ENCODE measurements around the gene PSMB3.

Gene PSMB3

DNA sequence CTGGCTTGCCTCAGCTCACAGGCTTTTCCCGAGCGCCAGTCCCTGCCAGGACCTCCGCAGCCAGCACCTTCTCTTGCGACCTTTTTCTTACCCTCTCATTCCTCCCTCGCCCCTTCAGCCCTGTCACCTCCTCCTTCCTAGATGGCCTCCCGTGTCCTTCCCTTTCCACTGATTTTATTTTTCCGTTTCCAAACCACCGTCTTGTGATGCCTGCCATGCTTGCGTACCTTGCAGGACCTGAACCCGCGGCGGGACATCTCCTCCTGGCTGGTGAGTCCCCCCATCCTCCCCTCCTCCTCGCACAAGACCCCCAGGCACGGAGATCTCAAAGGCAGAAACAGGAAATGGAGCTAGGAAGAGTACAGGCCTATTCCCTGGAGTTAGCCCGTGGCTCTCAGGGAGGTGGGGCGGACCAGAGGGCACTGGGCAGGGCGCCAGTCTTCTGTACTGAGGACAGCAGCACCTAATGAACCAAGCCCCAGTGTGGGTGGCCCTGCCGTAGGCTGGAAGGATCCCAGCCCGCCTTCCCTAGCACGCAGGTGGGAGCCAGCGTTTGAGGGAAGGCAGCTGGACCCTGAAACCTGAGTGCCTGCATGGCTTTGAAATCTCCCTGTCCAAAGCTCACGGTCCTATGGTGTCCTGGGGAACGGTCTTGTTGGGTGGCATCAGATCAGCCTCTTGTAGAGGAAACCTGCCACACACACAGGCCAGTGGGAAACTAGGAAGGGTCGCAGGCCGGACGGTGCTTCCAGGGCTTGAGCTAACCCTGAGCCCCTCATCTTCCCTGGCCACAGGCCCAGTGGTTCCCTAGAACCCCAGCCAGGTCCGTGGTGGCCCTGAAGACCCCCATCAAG, 21.8 kb upstream of the PSMB3 start:
- H3K27ac ChIP-seq (ENCODE audit: low read depth, low read length): peak overlapping the region; percentile 84
- H3K4me3 ChIP-seq (ENCODE audit: low read depth in 1 of 2, low read length in 2 of 2): peak overlapping the region; percentile 72 to 80
- no peaks in the 10 kb centered on the region for H3K9me3 ChIP-seq (ENCODE audit: low read length)
- H3K36me3 ChIP-seq (ENCODE audit: insufficient read depth, low read length): peaks cover 20% of the 10 kb centered on the region
- H3K27me3 ChIP-seq (ENCODE audit: control insufficient read depth in 1 of 2, insufficient read depth in 2 of 2, low read length in 2 of 2): no peaks in the 10 kb centered on the region
- H3K9ac ChIP-seq (ENCODE audit: low read length): peak overlapping the region; percentile 77
- peaks cover 43% of the 10 kb centered on the region for H3K4me1 ChIP-seq (ENCODE audit: insufficient read depth, low read length)

DNA sequence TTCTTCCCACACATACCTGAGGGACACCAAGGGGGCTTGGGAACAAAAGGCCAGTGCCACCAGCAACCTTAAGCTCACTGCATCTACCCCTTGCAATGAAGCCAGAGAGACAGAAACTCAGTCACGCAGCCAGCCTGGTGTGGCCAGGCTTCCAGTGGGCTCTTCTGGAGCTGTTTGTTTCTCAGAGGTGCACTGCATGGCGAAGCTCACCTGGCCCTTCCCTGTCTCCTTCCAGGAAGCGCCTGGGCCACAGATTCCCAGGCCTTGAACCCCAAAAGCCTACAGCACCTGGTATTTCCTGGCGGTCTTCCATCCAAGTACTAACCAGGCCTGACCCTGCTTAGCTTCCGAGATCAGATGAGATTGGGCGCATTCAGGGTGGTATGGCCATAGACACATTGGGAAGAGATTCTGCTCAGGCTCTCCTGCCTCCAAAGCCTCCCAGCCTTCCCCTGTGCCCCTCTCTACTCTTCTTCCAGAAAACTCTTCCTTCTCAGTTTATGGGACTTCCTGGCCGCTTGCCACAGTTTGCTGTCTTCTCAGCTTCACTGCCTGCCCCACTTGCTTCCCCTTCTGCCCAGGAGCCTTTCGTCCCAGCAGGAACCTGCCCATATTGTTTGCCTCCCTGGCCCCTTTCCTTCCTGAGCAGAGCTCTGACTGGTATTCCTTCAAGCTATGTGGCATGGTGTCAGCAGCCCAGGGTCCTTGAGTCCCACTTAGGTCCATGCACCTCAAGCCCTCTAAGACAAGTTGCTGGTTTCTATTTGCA, 20.8 kb upstream of the PSMB3 start:
- peak overlapping the region; percentile 84 for H3K27ac ChIP-seq (ENCODE audit: low read depth, low read length)

DNA sequence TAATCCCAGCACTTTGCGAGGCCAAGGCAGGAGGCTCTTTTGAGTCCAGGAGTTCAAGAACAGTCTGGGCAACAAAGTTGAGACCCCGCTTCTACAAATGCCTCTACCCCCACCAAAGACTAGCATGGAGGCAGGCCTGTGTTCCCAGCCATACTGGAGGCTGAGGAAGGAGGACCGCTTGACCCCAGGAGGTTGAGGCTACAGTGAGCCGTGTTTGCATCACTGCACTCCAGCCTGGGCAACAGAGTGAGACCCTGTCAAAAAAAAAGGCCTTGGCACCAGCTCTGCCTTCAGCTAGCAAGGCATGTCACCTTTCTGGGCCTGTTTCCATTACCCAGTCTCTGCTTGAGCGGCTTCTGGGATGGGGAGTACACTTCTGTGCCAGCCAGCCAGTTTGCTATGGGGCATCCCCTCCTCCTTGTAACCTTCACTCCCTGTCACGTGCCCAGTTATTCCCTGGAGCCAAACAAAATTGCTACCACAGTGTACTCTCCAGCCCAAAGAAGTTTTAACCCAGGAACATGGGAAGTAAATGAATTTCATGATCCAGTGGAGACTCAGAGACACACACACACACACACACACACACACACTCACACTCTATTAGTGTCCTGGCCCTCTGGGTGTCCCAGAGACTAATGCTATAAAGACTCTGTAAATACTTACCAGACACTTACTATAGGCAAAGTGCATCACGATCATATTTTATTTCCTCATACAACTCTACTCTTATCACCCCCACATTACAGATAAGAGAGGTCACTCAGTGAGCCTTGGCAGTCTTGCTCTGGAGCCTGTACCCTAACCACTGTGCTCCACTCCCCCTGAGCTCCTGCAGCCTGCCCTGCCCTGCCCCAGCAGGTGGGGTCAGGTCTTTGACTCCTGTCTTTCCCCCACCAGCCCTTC, 19.9 kb upstream of the PSMB3 start:
- Histone ChIP-seq H3K9ac (ENCODE audit: low read length) (no peak overlapping the region), H3K27ac (ENCODE audit: low read depth, low read length) (no peak overlapping the region), H3K27me3 (ENCODE audit: control insufficient read depth in 1 of 2, insufficient read depth in 2 of 2, low read length in 2 of 2) (no peaks in the 10 kb centered on the region), H3K4me3 (ENCODE audit: low read depth in 1 of 2, low read length in 2 of 2) (no peak overlapping the region), H3K4me1 (ENCODE audit: insufficient read depth, low read length) (peaks cover 43% of the 10 kb centered on the region), H3K36me3 (ENCODE audit: insufficient read depth, low read length) (peaks cover 26% of the 10 kb centered on the region), H3K9me3 (ENCODE audit: low read length) (no peaks in the 10 kb centered on the region)

More for the DNA sequence above, 20.8 kb upstream of the PSMB3 start:
- Histone ChIP-seq H3K36me3 (ENCODE audit: insufficient read depth, low read length) (peaks cover 26% of the 10 kb centered on the region), H3K4me3 (ENCODE audit: low read depth in 1 of 2, low read length in 2 of 2) (peak overlapping the region in 1 of 2 donors; percentile 80), H3K9ac (ENCODE audit: low read length) (peak overlapping the region; percentile 77), H3K4me1 (ENCODE audit: insufficient read depth, low read length) (peaks cover 43% of the 10 kb centered on the region), H3K9me3 (ENCODE audit: low read length) (no peaks in the 10 kb centered on the region), H3K27me3 (ENCODE audit: control insufficient read depth in 1 of 2, insufficient read depth in 2 of 2, low read length in 2 of 2) (no peaks in the 10 kb centered on the region)

DNA sequence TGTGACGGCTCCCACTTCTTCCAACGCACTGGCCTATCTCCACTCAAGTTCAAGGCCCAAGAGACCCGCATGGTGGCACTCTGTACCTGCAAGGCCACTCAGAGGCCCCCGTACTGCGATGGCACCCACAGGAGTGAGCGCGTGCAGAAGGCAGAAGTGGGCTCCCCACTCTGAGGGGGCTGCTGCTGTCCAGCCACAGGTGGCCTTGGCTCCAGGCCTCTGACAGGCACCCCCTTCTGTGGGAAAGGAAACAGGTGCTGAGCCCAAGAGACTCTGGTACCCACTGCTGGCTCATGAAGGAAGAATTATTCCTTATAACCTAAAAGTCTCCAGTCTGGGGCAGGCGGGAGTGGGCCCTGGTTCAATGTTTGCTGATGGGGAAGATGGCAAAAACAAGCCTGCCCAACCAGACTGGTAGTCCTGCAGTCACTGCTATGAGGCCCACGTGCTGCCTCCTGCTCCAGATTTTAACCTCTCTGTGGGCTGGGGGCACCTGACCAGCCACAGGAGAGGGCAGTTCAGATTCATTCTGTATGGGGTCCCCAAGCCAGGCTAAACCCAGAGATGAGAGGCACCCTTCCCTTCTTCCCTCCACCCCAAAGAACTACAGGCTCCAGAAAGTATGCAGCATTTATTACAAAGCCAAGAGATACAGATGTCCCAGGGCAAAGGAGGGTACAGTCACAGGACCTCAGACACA, 19.1 kb upstream of the PSMB3 start:
- Histone ChIP-seq H3K9ac (ENCODE audit: low read length) (no peak overlapping the region), H3K36me3 (ENCODE audit: insufficient read depth, low read length) (peaks cover 28% of the 10 kb centered on the region), H3K9me3 (ENCODE audit: low read length) (no peaks in the 10 kb centered on the region), H3K4me1 (ENCODE audit: insufficient read depth, low read length) (peaks cover 42% of the 10 kb centered on the region), H3K27me3 (ENCODE audit: control insufficient read depth in 1 of 2, insufficient read depth in 2 of 2, low read length in 2 of 2) (no peaks in the 10 kb centered on the region), H3K4me3 (ENCODE audit: low read depth in 1 of 2, low read length in 2 of 2) (no peak overlapping the region), H3K27ac (ENCODE audit: low read depth, low read length) (no peak overlapping the region)

DNA sequence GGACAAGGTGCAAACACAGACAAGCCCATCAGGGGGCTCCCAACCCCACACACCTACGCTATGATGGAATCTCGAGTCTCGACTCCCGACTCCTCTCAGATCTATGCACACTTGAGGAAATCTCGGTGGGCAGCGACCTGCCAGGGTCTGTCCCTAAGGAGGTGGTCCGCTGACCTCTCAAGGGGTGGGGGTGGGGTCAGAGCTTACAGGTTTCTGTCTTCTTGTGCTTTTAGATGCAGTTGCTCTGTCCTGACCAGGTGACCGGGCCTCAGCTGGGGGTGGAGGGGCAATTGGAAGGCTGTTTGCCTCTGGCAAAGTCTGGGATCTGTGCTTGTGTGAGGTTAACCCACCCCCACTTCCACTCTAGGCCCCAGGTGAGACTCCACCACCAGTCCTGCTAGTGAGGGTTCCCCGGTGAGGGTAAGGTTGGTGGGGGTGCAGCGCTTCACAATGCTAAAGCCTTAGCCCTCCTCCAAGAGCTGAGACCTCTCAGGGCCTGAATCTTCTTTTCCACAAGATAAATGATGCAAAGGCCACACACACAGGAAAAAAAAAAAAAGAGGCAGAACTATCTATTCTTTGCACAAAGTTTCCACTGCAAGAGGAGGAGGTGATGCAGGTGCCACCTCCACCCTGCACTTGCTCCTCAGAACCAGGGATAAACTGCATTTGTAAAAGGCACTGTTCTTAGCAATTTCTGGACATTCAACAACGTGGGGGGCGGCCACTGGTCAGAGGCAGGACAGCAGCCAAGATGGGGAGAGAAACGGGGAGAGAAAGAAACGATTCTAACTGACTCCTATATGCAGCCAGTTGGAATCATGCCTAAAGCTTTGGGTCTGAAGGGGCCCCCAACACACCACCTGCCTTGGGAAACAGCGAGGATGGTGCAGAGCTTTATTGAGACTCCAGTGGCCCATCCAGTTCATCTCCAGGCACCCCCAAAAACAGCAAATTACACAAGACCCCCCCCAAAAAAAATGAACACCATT, 18.3 kb upstream of the PSMB3 start:
- no peaks in the 10 kb centered on the region for H3K27me3 ChIP-seq (ENCODE audit: control insufficient read depth in 1 of 2, insufficient read depth in 2 of 2, low read length in 2 of 2)
- H3K4me3 ChIP-seq (ENCODE audit: low read depth in 1 of 2, low read length in 2 of 2): no peak overlapping the region
- H3K9ac ChIP-seq (ENCODE audit: low read length): no peak overlapping the region
- H3K27ac ChIP-seq (ENCODE audit: low read depth, low read length): no peak overlapping the region
- peaks cover 33% of the 10 kb centered on the region for H3K4me1 ChIP-seq (ENCODE audit: insufficient read depth, low read length)
- no peaks in the 10 kb centered on the region for H3K9me3 ChIP-seq (ENCODE audit: low read length)
- peaks cover 36% of the 10 kb centered on the region for H3K36me3 ChIP-seq (ENCODE audit: insufficient read depth, low read length)

DNA sequence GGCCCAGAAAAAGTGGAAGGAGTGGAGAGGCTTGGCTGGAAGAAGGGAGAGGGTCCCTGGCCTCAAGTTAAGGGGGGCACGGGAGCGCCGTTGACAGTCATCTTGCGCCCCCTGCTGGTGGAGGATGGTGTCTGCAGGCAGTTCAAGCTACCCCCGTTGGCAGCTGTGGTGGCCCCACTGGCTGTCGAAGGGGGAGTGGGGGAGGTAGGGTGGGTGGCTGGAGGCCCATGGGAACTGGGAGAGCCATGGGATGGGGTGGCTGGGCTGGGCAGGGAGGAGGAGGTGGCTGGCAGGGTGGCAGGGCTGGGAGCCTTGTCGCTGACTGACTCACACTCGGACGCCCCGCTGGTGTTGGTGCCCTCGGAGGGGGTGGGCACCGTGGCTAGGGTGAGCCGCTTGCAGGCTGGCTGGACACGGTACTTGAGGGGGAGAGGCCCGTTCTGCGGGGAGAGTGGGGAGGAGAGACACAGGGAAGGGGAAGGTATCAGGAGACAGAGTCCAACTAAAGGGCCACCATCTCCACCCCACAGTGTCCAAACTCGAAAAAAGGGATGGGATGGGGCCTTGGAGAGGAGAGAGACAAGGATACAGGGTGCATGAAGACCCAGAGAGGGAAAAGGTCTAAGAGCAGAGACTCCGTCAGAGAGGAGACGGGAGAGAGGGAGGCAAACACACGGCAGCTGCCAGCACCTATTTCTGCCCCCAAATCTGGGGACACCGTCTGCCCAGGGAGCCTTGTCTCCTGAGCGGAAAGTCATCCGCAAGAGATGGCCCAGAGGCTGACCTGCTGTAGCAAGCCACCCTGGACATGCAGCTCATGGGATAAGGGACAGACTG, 17.2 kb upstream of the PSMB3 start:
- Histone ChIP-seq H3K9ac (ENCODE audit: low read length) (no peak overlapping the region), H3K27ac (ENCODE audit: low read depth, low read length) (no peak overlapping the region), H3K36me3 (ENCODE audit: insufficient read depth, low read length) (peaks cover 43% of the 10 kb centered on the region), H3K4me3 (ENCODE audit: low read depth in 1 of 2, low read length in 2 of 2) (no peak overlapping the region), H3K4me1 (ENCODE audit: insufficient read depth, low read length) (peaks cover 29% of the 10 kb centered on the region), H3K9me3 (ENCODE audit: low read length) (no peaks in the 10 kb centered on the region), H3K27me3 (ENCODE audit: control insufficient read depth in 1 of 2, insufficient read depth in 2 of 2, low read length in 2 of 2) (no peaks in the 10 kb centered on the region)

DNA sequence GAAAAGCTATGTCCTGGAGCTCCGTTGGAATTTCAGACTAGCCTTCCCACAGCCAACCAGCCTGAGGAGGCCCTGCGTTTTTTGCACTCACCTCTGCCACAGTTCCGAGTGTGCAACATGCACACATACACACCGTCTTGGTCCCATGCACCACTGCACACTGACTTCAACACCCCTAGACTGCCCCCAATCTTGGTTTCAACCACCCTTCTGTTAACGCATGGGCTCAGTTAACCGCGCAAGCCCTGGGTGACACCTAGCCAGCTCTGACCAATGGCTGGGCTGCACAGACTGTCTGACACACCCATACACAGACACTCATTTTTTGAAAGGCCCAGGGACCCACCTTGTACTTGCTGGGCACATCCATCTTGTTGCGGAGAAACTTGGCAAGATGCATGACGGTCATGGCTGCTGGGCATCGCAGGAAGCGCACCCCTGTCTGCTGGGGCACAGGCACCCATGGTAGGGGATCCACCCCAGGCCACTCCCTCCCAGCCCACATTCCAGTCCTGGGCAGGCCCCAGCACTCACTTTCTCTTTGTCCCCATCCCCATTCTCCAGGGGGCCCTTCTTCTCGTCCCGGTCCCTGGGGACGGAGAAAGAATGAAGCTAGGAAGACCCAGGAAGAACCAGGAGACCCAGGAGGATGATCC, 14.4 kb upstream of the PSMB3 start:
- Histone ChIP-seq H3K9me3 (ENCODE audit: low read length) (no peaks in the 10 kb centered on the region), H3K27me3 (ENCODE audit: control insufficient read depth in 1 of 2, insufficient read depth in 2 of 2, low read length in 2 of 2) (no peaks in the 10 kb centered on the region), H3K4me1 (ENCODE audit: insufficient read depth, low read length) (peaks cover 30% of the 10 kb centered on the region), H3K27ac (ENCODE audit: low read depth, low read length) (no peak overlapping the region), H3K36me3 (ENCODE audit: insufficient read depth, low read length) (peaks cover 43% of the 10 kb centered on the region), H3K4me3 (ENCODE audit: low read depth in 1 of 2, low read length in 2 of 2) (no peak overlapping the region), H3K9ac (ENCODE audit: low read length) (no peak overlapping the region)

DNA sequence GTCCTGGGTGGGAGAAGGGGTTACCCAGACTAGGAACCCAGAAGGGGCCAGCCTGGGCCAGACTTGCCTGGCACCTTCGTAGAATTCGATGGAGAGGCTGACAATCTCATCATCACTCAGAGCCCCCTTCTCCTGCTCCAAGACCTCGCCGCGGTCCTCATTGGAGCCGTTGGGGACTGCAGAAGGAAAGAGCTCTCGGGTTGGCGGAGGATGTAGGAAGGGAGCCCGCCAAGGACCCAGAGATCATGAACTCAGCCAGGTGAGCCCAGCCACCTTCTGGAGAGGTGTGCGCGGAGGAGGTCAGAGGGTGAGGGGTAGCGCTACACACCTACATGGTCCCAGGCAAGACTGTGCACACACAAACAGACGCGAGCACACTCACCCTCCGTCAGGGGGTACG, 13.9 kb upstream of the PSMB3 start:
- H3K27me3 ChIP-seq (ENCODE audit: control insufficient read depth in 1 of 2, insufficient read depth in 2 of 2, low read length in 2 of 2): no peaks in the 10 kb centered on the region
- no peak overlapping the region for H3K9ac ChIP-seq (ENCODE audit: low read length)
- H3K4me3 ChIP-seq (ENCODE audit: low read depth in 1 of 2, low read length in 2 of 2): no peak overlapping the region
- H3K36me3 ChIP-seq (ENCODE audit: insufficient read depth, low read length): peaks cover 37% of the 10 kb centered on the region
- H3K4me1 ChIP-seq (ENCODE audit: insufficient read depth, low read length): peaks cover 30% of the 10 kb centered on the region
- no peaks in the 10 kb centered on the region for H3K9me3 ChIP-seq (ENCODE audit: low read length)
- no peak overlapping the region for H3K27ac ChIP-seq (ENCODE audit: low read depth, low read length)

DNA sequence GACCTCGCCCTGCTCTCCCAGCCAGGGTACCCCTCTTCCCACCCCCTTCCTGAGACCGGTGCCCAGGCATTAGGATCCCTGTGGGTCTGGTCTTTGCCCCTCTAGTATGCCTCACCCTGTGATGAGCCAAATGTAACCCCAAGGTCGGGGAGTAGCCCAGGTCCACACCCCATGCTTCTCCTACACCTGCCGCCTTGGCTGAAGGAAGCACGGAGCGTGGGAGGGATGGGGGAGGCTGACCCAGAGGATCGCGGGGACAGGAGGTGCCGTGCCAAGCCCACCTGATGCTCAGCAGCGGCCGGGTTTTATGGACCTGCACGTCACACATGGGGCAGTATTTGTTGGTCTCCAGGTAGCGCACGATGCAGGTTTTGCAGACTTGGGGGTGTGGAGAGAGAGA, 13.2 kb upstream of the PSMB3 start:
- Histone ChIP-seq H3K36me3 (ENCODE audit: insufficient read depth, low read length) (peaks cover 32% of the 10 kb centered on the region), H3K27ac (ENCODE audit: low read depth, low read length) (no peak overlapping the region)

More for the DNA sequence above, 13.2 kb upstream of the PSMB3 start:
- Histone ChIP-seq H3K9me3 (ENCODE audit: low read length) (no peaks in the 10 kb centered on the region), H3K4me3 (ENCODE audit: low read depth in 1 of 2, low read length in 2 of 2) (no peak overlapping the region), H3K9ac (ENCODE audit: low read length) (no peak overlapping the region), H3K4me1 (ENCODE audit: insufficient read depth, low read length) (peaks cover 30% of the 10 kb centered on the region), H3K27me3 (ENCODE audit: control insufficient read depth in 1 of 2, insufficient read depth in 2 of 2, low read length in 2 of 2) (no peaks in the 10 kb centered on the region)
